ENCODE results near the gene KLHL5.
"Not testable (repeated sequence)": the region's sequence is repeated elsewhere in the genome, so short reads cannot be mapped to it uniquely, and the experiment has no call there.

KLHL5 gene

GRCh38 chr4:39114436-39114835 is 52.4 kb downstream of the KLHL5 start:
- no peak for DNase-seq

- DNase-seq: no peak
These were observed 56.1 kb downstream of the KLHL5 start for GRCh38 chr4:39118034-39118658.

DNA sequence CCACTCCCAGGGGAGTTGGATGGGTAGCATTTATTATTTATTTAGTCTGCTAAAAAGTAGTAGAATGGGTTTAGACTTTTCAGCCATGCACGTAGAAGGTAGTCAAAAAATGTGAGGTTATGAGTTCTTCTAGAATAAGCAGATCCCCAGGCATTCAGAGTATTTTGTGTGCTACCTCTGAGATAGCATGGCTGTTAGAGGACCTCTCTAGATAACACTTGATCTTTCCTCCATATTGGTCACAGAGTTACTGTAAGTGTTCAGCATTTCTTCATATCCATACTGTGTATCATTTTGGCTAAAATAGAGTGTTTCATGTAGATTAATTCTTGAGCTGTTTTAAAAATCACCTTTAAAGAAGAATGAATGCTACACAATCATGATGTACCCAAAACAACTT is 58.4 kb downstream of the KLHL5 start:
- DNase-seq: no peak

- no peak for DNase-seq
These were observed 63.0 kb downstream of the KLHL5 start for GRCh38 chr4:39124885-39125599.

DNA sequence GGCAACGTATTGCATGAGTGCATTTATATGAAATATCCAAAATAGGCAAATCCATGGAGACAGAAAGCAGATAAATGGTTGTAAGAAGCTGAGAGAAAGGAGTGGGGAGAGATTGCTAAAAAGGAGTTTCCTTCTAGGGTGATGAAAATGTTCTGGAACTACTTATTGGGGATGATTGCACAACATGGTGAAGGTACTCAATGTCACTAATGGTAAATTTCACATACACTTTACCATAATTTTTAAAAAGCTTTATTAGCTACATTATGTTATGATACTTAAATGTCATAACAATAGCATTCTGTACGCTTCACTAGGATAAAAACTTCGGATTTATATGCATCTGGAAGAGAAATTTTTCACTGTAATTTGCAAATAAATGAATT is 63.6 kb downstream of the KLHL5 start:
- no peak for DNase-seq

DNA sequence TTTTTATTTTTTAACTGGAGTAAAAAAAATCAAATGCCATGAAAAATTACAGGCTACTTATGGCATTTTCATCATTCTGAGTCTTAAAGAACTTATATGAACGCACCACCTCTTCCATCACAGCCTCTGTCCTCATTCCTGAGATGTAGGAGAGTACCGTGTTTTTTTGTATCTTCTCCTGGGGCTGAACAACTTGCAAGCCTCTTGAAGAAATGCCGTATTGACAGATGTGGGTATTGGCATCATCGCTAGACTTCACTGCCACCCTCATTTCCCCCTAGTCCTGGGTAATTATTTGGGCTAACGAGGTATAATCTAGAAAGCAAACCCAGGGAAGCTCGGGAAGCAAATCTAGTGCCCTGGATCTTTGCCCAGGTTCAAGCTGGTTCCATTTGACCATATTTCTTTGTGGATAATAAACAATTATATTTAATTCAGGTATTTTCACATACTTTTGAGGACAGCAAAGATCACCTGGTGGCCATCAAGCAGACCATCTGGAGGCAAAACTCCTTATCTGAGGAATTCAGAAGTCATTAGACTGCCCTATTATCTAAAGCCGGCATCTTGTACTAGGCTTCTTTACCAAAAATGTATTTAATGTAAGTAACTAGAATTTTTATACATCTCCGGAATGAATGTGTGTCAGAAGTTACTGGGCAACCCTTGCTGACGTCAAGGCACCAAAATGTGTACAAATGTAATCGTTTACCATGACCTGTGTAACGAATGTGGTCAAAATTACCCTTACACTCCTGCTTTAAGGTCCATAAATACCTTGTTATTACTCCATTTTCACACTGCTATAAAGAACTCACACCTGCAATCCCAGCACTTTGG is 64.4 kb downstream of the KLHL5 start:
- DNase-seq: no peak

- DNase-seq: no peak
These were observed 71.6 kb downstream of the KLHL5 start for GRCh38 chr4:39133623-39134022.

- DNase-seq: no peak
These were observed 72.8 kb downstream of the KLHL5 start for GRCh38 chr4:39134683-39135306.

- not testable (repeated sequence) for DNase-seq
These were observed 76.2 kb downstream of the KLHL5 start for GRCh38 chr4:39138227-39138626.

DNA sequence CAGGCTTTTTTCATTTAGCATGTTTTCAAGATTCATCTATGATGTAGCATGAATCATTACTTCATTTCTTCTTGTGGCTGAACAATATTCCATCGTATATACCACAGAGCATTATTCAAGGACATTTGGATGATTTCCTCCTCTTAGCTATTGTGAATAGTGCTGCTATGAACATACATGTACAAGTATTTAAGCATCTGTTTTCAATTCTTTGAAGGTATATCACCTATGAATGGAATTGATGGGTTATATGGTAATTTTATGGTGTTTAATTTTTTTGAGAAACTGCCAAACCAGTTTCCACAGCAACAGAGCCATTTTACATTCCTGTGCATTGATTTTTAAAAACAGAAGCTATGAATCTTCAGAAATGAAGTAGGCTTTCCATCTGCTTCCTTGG is 84.2 kb downstream of the KLHL5 start:
- no peak for DNase-seq

GRCh38 chr4:39154009-39154408 is 92.0 kb downstream of the KLHL5 start:
- no peak for DNase-seq

GRCh38 chr4:39157520-39157919 is 95.5 kb downstream of the KLHL5 start:
- no peak for DNase-seq

DNA sequence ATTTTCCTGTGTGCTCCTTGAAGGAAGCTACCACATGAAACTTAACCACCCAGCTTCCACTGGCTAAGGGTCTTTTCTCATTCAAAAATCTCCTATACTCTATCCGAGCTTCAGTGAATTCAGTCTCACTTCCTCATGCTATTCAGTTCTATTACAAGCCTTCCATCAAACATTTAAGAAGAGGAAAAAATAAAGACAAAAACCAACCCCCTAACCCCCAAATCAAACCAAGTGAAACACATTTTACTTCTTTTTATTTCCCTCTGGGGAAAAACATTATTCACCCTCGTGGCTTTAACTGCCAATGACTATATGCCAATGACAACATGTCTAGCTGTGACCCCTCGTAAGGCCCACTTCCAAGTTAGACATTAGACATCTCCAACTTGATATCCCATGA is 104.1 kb downstream of the KLHL5 start:
- no peak for DNase-seq

GRCh38 chr4:39166669-39167068 is 104.6 kb downstream of the KLHL5 start:
- no peak for DNase-seq

DNA sequence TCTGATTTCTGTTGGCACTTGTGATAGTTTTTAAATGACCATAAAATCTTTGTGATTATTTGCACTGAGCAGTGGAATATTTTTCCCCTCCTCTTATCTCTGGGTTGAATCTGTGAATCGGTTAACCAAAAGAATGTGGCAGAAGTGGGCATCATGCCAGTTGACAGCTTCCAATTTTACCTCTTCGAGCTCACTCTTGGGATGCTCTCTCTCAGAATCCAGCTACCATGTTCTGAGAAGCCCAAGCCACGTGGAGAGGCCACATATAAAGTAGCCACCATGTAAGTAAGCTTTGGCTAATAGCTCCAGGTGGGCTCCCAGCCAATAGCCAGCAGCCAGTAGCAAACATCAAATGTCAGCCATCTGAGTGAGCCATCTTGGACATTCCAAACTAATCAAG is 107.4 kb downstream of the KLHL5 start:
- no peak for DNase-seq

GRCh38 chr4:39170301-39170700 is 108.3 kb downstream of the KLHL5 start:
- DNase-seq: no peak

Measured in SHP77 (cell line).